Mesendoderm (in vitro differentiated cells): ENCODE results near the gene RANGAP1.
A peak's percentile ranks its signal among the peaks of the same experiment; 100 is the strongest.

Source experiments
- DNase-seq: peaks from one replicate; pipeline ENCODE4 v3.0.0; 2013
- H2AK5ac ChIP-seq: 2 replicates; pipeline ENCODE4 v1.6.1; 2013; ENCODE audit warnings: low read length, inconsistent platforms
- H2BK120ac ChIP-seq: 2 replicates; pipeline ENCODE4 v1.6.1; 2013; ENCODE audit warnings: low read depth, mild to moderate bottlenecking, low read length, moderate library complexity, mixed read lengths
- H2BK15ac ChIP-seq: replicated peaks from 2 replicates; pipeline ENCODE4 v1.6.1; 2013; ENCODE audit warnings: low read depth, mild to moderate bottlenecking, moderate library complexity
- H2BK5ac ChIP-seq: 2 replicates; pipeline ENCODE4 v1.6.1; 2013; ENCODE audit warnings: low read length, inconsistent platforms
- H3K18ac ChIP-seq: 2 replicates; pipeline ENCODE4 v1.6.1; 2013; ENCODE audit warnings: mild to moderate bottlenecking, low read length, mixed read lengths
- H3K23ac ChIP-seq: one replicate; pipeline ENCODE4 v1.6.1; 2013; ENCODE audit warnings: low read length
- H3K27ac ChIP-seq: 2 replicates; pipeline ENCODE4 v1.5.1; 2013; ENCODE audit warnings: low read depth, mild to moderate bottlenecking, inconsistent platforms, low read length, moderate library complexity
- H3K27me3 ChIP-seq: 2 replicates; pipeline ENCODE4 v1.6.1; 2013; ENCODE audit warnings: low read length, control low read depth, mild to moderate bottlenecking, inconsistent platforms; ENCODE audit not compliant: insufficient read depth, poor library complexity
- H3K36me3 ChIP-seq: 2 replicates; pipeline ENCODE4 v1.6.1; 2013; ENCODE audit warnings: low read length, inconsistent platforms; ENCODE audit not compliant: control insufficient read depth, insufficient read depth
- H3K4ac ChIP-seq: one replicate; pipeline ENCODE4 v1.6.1; 2013; ENCODE audit warnings: low read depth, mild to moderate bottlenecking, low read length, moderate library complexity
- H3K4me1 ChIP-seq: 2 replicates; pipeline ENCODE4 v1.6.1; 2013; ENCODE audit warnings: low read depth, low read length, inconsistent platforms; ENCODE audit not compliant: control insufficient read depth
- H3K4me2 ChIP-seq: 2 replicates; pipeline ENCODE4 v1.6.1; 2013; ENCODE audit warnings: low read length
- H3K4me3 ChIP-seq: 2 replicates; pipeline ENCODE4 v1.5.1; 2013; ENCODE audit warnings: mild to moderate bottlenecking, low read length
- H3K56ac ChIP-seq: one replicate; pipeline ENCODE4 v1.6.1; 2013; ENCODE audit warnings: low read length
- H3K79me1 ChIP-seq: 2 replicates; pipeline ENCODE4 v1.6.1; 2013; ENCODE audit warnings: low read length, inconsistent platforms
- H3K79me2 ChIP-seq: 2 replicates; pipeline ENCODE4 v1.6.1; 2013; ENCODE audit warnings: mild to moderate bottlenecking, low read length; ENCODE audit not compliant: control insufficient read depth, insufficient read depth
- H3K9ac ChIP-seq: 2 replicates; pipeline ENCODE4 v1.6.1; 2013; ENCODE audit warnings: low read length, inconsistent platforms
- H4K5ac ChIP-seq: one replicate; pipeline ENCODE4 v1.6.1; 2013; ENCODE audit warnings: low read length
- H4K8ac ChIP-seq: one replicate; pipeline ENCODE4 v1.6.1; 2013; ENCODE audit warnings: low read depth, mild to moderate bottlenecking, control low read depth, low read length, moderate library complexity
- WGBS: extraction: QIAGEN DNeasy Blood & Tissue Kit; methylation state at CpG from one replicate; pipeline ENCODE4 v1.1.7; 2013; ENCODE audit warnings: low lambda C conversion rate, missing lambda C conversion rate; ENCODE audit not compliant: insufficient coverage; ENCODE audit errors: extremely low coverage; 5-methylcytosine and 5-hydroxymethylcytosine counted together
- small RNA-seq: library from polyadenylated mRNA; stranded (forward); fragments of <200 nt; extraction: miRNeasy Mini kit (QIAGEN cat#:217004); gene quantifications from one replicate; pipeline ENCODE3, GENCODE V24; 2013; ENCODE audit not compliant: insufficient read depth

Gene RANGAP1

DNA sequence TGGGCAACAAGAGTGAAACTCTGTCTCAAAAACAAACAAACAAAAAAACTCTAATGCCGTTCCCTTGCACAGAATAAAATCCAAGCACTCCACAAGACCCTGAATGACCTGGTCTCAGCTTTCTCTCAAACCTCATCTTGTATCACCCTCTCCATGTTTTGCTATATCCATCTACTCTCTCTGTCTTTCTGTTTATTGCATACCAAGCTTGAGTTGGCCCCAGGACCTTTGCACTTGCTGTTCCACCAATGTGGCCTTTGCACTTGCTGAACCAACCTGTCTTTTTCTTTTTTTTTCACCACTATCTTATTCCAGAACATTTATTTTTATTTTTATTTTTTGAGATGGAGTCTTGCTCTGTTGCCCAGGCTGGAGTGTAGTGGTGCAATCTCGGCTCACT is 82.9 kb downstream of the RANGAP1 start:
- no peaks in the 10 kb centered on the region for H3K36me3 ChIP-seq
- no peak overlapping the region for H3K23ac ChIP-seq
- H3K4me3 ChIP-seq, result no peak overlapping the region
- no peak overlapping the region for H4K5ac ChIP-seq
- peaks cover 4% of the 10 kb centered on the region for H3K79me2 ChIP-seq
- no peak overlapping the region for H2BK120ac ChIP-seq
- no peak overlapping the region for H3K56ac ChIP-seq
- no peak overlapping the region for H3K9ac ChIP-seq
- H3K4ac ChIP-seq, result no peak overlapping the region
- peaks cover 4% of the 10 kb centered on the region for H3K79me1 ChIP-seq
- no peak overlapping the region for H2AK5ac ChIP-seq
- no CpG with 5 or more reads among the region's 2 CpGs for WGBS
- H2BK5ac ChIP-seq, result no peak overlapping the region
- H3K27me3 ChIP-seq, result no peaks in the 10 kb centered on the region
- H3K4me2 ChIP-seq, result no peak overlapping the region
- H3K4me1 ChIP-seq, result no peaks in the 10 kb centered on the region
- no peak overlapping the region for H3K27ac ChIP-seq
- DNase-seq, result no peak
- H4K8ac ChIP-seq, result no peak overlapping the region
- no peak overlapping the region for H2BK15ac ChIP-seq
- H3K18ac ChIP-seq, result no peak overlapping the region

DNA sequence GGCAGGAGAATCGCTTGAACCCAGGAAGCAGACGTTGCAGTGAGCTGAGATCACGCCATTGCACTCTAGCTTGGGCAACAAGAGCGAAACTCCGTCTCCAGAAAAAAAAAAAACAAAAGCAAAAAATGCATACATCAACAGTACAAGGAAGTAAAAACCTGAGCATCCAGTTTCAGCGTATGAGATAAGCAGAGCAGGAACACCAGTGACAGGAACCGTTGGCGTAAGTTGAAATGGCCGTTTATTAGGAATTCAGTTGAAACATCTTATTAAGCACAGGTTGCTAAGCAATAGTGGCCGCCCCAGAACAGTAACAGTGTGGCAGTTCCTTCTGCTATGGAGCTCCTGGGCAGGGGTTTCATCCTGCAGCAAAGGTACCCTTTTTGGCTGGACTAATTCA is 84.8 kb downstream of the RANGAP1 start:
- Histone ChIP-seq H3K27ac (no peak overlapping the region), H3K18ac (no peak overlapping the region), H3K4me2 (no peak overlapping the region), H2AK5ac (no peak overlapping the region), H3K9ac (no peak overlapping the region), H3K4ac (no peak overlapping the region), H3K27me3 (peaks cover 2% of the 10 kb centered on the region), H3K23ac (no peak overlapping the region), H3K79me2 (peaks cover 3% of the 10 kb centered on the region), H3K56ac (no peak overlapping the region), H2BK5ac (no peak overlapping the region), H3K4me1 (no peaks in the 10 kb centered on the region), H3K4me3 (no peak overlapping the region), H3K79me1 (peaks cover 2% of the 10 kb centered on the region), H2BK120ac (no peak overlapping the region), H3K36me3 (no peaks in the 10 kb centered on the region), H4K5ac (no peak overlapping the region), H4K8ac (no peak overlapping the region), H2BK15ac (no peak overlapping the region)
- no peak for DNase-seq
- no CpG with 5 or more reads among the region's 10 CpGs for WGBS

GRCh38 chr22:41198027-41198580 is 87.9 kb downstream of the RANGAP1 start:
- DNase-seq, result peak; percentile 61
- no peak overlapping the region for H3K27ac ChIP-seq
- WGBS, result no CpG with 5 or more reads among the region's 9 CpGs
- peak overlapping the region; percentile 88 for H3K56ac ChIP-seq
- H3K27me3 ChIP-seq, result peaks cover 2% of the 10 kb centered on the region
- H3K36me3 ChIP-seq, result no peaks in the 10 kb centered on the region
- H2BK120ac ChIP-seq, result no peak overlapping the region
- H4K8ac ChIP-seq, result no peak overlapping the region
- H4K5ac ChIP-seq, result no peak overlapping the region
- no peak overlapping the region for H2AK5ac ChIP-seq
- H2BK15ac ChIP-seq, result no peak overlapping the region
- H3K4me2 ChIP-seq, result peak overlapping the region; percentile 89
- H2BK5ac ChIP-seq, result no peak overlapping the region
- H3K79me2 ChIP-seq, result no peaks in the 10 kb centered on the region
- no peaks in the 10 kb centered on the region for H3K4me1 ChIP-seq
- no peak overlapping the region for H3K18ac ChIP-seq
- no peak overlapping the region for H3K23ac ChIP-seq
- H3K4me3 ChIP-seq, result peak overlapping the region; percentile 44
- no peak overlapping the region for H3K9ac ChIP-seq
- H3K79me1 ChIP-seq, result no peaks in the 10 kb centered on the region
- no peak overlapping the region for H3K4ac ChIP-seq

DNA sequence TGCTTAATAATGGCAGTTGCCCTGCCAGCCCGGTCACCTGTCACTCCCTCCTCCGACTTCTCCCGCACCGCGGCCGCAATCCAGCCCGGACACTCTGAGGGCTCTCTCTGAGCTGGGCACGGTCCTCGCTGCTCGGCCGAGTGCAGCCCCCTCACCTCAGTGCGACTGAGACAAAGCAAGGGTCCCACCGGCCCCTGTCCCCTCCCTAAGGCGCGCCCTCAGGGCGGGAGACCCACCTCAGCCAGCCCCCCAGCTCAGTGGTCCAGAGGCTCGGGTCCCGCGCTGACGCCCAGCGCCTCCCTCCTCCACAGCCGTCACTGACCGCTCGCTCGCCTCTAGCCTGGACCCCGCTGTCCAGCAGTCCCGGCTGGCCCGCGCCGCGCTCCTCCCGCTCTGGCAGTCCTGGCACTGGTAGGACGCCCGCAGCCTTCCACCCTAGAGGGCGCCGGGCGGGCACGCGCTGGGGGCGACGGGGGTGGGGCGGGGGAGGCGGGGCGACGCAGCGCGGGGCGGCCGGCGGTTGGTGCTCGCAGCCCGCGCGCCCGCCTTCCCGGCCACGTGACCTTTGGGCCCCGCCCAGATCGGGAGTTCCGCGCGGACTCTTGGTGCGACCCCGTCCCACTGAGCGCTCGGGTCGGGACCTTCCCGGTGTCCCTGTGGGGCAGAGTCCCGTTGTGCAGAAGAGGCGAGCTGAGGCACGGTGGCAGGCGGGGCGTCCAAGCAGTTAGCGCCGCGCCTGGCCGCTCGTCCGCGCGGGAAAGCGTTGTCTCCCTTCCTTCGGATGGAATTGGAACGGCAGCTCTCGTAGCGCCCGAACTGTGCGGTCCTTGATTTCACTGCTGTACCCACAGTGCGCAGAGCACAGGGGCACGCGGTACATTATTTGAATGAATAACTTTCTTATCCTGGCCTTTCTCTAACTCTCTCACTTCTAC is 88.7 kb downstream of the RANGAP1 start:
- Histone ChIP-seq H2BK120ac (no peak overlapping the region), H3K18ac (no peak overlapping the region), H3K4me1 (no peaks in the 10 kb centered on the region), H3K36me3 (no peaks in the 10 kb centered on the region), H3K27ac (no peak overlapping the region), H2BK15ac (no peak overlapping the region), H4K5ac (no peak overlapping the region), H3K9ac (peak overlapping the region; percentile 64), H3K27me3 (peaks cover 2% of the 10 kb centered on the region), H2BK5ac (no peak overlapping the region), H3K4me2 (peak overlapping the region; percentile 96), H3K4me3 (peak overlapping the region; percentile 44), H4K8ac (no peak overlapping the region), H2AK5ac (no peak overlapping the region), H3K79me2 (no peaks in the 10 kb centered on the region), H3K56ac (peak overlapping the region; percentile 88), H3K79me1 (no peaks in the 10 kb centered on the region), H3K23ac (no peak overlapping the region), H3K4ac (no peak overlapping the region)
- DNase-seq, result peak; percentile 80
- WGBS, result no CpG with 5 or more reads among the region's 91 CpGs

Small RNA genes within 50 kb of the gene (small RNA-seq; reads per million reads assigned to genes)
- 0.72 reads per million for gene MIR6889
